ENCODE data around the gene NRBF2.

NRBF2 gene

GRCh38 chr10:63171255-63171855 lies 38.2 kb downstream of the NRBF2 start:
- TF ChIP-seq GATA2 (IDR thresholded peaks at IDR 0.05; ENCODE audit: low read depth, low read length), result no peak
- TF ChIP-seq GATA3 (IDR thresholded peaks at IDR 0.05; ENCODE audit: low read depth, low read length), result no peak

- TF ChIP-seq GATA2 (IDR thresholded peaks at IDR 0.05; ENCODE audit: low read depth, low read length) (no peak), GATA3 (IDR thresholded peaks at IDR 0.05; ENCODE audit: low read depth, low read length) (no peak)
These were observed 38.8 kb downstream of the NRBF2 start for GRCh38 chr10:63171926-63172325.

- TF ChIP-seq GATA2 (IDR thresholded peaks at IDR 0.05; ENCODE audit: low read depth, low read length) (no peak), GATA3 (IDR thresholded peaks at IDR 0.05; ENCODE audit: low read depth, low read length) (no peak)
These were observed 40.5 kb downstream of the NRBF2 start for GRCh38 chr10:63173468-63174232.

GRCh38 chr10:63175534-63175933 lies 42.4 kb downstream of the NRBF2 start:
- TF ChIP-seq GATA3 (IDR thresholded peaks at IDR 0.05; ENCODE audit: low read depth, low read length) (no peak), GATA2 (IDR thresholded peaks at IDR 0.05; ENCODE audit: low read depth, low read length) (no peak)

GRCh38 chr10:63192826-63193225 lies 59.7 kb downstream of the NRBF2 start:
- TF ChIP-seq GATA3 (IDR thresholded peaks at IDR 0.05; ENCODE audit: low read depth, low read length), result no peak
- TF ChIP-seq GATA2 (IDR thresholded peaks at IDR 0.05; ENCODE audit: low read depth, low read length), result 0 out of 2 replicates have a peak, but pooled peaks have one; percentile 18

- TF ChIP-seq GATA2 (IDR thresholded peaks at IDR 0.05; ENCODE audit: low read depth, low read length) (no peak), GATA3 (IDR thresholded peaks at IDR 0.05; ENCODE audit: low read depth, low read length) (no peak)
These were observed 64.4 kb downstream of the NRBF2 start for GRCh38 chr10:63197344-63198092.

- no peak for TF ChIP-seq GATA3 (IDR thresholded peaks at IDR 0.05; ENCODE audit: low read depth, low read length)
- no peak for TF ChIP-seq GATA2 (IDR thresholded peaks at IDR 0.05; ENCODE audit: low read depth, low read length)
These were observed 66.6 kb downstream of the NRBF2 start for GRCh38 chr10:63199716-63200115.

GRCh38 chr10:63200431-63200830 lies 67.3 kb downstream of the NRBF2 start:
- TF ChIP-seq GATA2 (IDR thresholded peaks at IDR 0.05; ENCODE audit: low read depth, low read length), result no peak
- TF ChIP-seq GATA3 (IDR thresholded peaks at IDR 0.05; ENCODE audit: low read depth, low read length), result no peak

- no peak for TF ChIP-seq GATA3 (IDR thresholded peaks at IDR 0.05; ENCODE audit: low read depth, low read length)
- no peak for TF ChIP-seq GATA2 (IDR thresholded peaks at IDR 0.05; ENCODE audit: low read depth, low read length)
These were observed 68.0 kb downstream of the NRBF2 start for GRCh38 chr10:63201118-63201517.

All from SH-SY5Y (cell line).